GM18868 (cell line): ENCODE results near the gene SMARCD3.

Source experiments
- ATAC-seq: cut with Tn5 transposase; IDR thresholded peaks from one replicate; pipeline ENCODE4 v1.9.1; 2021; ENCODE audit warnings: mild to moderate bottlenecking, moderate library complexity; ENCODE audit not compliant: unreplicated experiment

Gene SMARCD3

DNA sequence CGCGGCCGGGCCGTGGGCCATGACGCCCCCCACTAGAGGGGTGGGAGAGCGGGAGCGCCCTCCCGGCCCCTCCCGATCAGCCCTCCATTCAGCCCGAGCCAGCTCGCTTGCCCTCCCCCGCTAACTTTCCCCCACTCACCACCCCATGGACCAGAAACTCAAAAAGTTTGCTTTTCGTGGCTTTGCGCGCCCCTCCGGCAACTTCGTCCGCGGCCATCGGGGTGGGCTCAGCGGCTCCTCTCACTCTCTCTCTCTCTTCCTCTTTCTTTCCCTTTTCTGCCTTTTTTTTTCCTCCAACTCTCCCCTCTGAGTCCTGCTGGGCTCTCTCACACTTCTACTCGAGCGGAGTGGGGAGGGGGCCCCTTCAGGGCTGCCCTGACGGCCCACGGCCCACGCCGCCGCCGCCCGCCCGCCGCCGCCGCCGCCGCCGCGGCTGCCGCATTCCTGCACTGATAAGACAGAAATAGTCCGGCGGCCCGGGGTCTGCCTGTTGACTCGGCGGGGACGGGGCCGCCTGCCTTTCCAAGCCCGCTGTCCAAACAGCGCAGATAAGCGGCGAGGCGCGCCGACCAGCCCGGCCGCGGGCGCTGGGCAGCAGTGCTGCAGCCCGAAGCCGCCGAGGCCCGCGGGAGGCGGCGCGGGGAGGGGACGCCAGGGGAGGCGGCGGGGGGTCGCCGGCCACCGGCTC, at the start of gene SMARCD3:
Gene SMARCD3, minus strand, starts transcription at position 349 of the 688 bp plus-strand sequence. Its CDS starts 132 bp downstream, at position 217.
- no peak for ATAC-seq

DNA sequence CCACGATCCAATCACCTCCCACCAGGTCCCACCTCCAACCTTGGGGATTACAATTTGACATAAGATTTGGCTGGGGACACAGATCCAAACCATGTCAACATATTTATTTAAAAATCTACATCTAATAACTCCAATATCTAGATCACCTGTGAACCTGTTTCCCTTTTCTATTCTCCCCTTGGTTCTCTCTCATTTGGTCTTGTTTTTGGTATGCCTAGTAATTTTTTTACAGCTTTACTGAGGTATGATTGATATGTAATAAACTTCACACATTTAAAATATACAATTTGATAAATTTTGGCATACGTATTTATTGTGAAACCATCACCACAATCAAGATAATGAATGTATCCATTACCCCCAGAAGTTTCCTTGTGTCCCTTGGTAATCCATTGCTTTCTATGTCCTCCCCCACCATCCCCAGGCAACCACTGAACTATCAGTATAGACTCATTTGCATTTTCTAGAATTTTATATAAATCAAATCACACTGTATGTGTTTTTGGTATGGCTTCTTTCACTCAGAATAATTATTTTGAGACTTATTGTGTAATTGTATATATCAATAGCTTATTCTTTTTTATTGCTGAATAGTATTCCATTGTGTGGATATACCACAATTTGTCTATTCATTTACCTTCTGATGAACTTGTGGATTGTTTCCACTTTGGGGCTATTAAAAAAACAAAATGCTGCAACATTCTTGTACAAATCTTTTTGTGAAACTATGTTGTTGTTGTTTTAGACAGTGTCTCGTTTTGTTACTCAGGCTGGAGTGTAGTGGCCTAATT, 47.9 kb upstream of the SMARCD3 start:
- ATAC-seq = no peak

DNA sequence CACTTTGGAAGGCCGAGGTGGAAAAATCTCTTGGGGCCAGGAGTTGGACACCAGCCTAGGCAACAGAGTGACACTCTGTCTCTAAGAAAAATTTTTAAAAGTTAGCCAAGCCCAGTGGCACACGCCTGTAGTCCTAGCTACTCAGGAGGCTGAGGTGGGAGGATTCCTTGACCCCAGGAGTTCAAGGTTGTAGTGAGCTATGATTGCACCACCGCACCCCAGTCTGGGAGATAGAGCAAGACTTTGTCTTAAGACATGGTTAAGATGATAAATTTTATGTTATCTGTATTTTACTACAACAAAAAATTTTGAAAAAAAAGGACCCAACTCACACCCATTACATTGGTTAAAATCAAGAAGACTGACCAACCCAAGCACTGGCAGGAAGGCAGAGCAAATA, 44.4 kb upstream of the SMARCD3 start:
- no peak for ATAC-seq

- no peak for ATAC-seq
Observed at GRCh38 chr7:151291206-151291605, 42.7 kb upstream of the SMARCD3 start.

DNA sequence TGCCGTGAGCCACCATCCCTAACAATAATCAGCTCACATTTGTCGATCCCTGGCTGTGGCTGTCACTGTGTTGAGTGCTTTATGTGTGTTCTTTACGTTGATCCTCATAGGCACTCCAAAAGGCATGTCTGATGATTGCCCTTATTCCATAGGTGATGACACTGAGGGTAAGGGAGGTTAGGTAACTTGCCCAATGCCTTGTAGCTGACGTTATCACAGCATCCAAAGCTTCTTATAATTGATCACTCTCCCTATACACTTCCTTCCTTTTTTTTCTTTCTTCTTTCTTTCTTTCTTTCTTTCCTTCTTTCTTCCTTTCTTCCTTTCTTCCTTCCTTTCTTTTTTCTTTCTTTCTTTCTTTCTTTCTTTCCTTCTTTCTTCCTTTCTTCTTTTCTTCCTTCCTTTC, 41.9 kb upstream of the SMARCD3 start:
- ATAC-seq = no peak

- no peak for ATAC-seq
Observed at GRCh38 chr7:151289891-151290290, 41.4 kb upstream of the SMARCD3 start.

DNA sequence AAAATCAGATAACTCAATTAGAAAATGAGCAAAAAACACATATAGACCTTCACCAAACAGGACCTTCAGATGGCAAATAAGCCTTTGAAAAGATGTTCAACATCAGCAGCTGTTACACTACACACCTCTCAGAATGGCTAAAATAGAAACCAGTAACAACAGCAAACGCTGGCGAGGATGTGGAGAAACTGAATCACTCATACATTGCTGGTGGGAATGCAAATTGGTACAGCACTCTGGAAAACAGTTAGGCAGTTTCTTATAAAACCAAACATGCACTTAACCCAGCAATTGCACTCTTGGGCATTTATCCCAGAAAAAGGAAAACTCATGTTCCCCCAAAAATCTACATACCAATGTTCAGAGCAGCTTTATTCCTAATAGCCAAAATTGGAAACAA, 37.7 kb upstream of the SMARCD3 start:
- ATAC-seq = no peak

DNA sequence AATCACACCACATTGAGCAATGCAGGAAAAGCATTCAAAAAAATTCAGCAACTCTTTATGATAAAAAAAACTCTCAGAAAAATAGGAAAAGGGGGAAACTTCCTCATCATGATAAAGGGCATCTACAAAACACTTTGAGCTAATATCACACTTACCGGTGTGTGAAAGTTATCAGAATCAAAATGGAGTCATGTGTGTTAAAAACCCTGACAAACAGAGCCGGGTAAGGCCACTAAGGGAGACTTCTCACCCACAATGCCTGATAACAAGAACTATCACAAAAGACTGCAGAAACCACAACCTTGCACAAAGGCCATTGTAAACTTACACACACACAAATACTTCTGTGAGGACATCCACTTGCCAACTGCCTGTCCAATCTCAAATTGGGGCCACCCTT, 34.8 kb upstream of the SMARCD3 start:
- ATAC-seq = no peak

DNA sequence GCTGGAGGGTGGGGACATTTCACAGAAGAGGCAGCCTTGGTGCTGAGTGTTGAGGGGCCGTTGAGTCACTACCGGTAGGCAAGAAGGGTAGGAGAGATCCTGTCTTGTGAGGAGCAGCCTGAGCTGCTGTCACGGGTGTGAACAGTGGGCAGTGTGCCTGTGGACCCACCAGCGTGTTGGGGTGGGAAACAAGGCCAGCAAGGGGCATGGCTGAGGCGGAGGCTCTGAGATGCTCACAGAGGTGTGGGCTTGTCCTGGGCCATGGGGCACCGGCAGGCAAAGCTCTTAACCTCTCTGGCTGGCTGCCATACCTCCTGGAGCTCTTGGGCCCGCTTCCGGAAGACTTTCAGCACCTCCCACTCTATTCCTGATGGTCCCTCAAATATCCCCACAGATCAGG, 33.6 kb upstream of the SMARCD3 start:
- ATAC-seq = no peak

- no peak for ATAC-seq
Observed at GRCh38 chr7:151281686-151282085, 33.2 kb upstream of the SMARCD3 start.

- no peak for ATAC-seq
Observed at GRCh38 chr7:151280388-151281019, 32.0 kb upstream of the SMARCD3 start.

- no peak for ATAC-seq
Observed at GRCh38 chr7:151279868-151280267, 31.4 kb upstream of the SMARCD3 start.

DNA sequence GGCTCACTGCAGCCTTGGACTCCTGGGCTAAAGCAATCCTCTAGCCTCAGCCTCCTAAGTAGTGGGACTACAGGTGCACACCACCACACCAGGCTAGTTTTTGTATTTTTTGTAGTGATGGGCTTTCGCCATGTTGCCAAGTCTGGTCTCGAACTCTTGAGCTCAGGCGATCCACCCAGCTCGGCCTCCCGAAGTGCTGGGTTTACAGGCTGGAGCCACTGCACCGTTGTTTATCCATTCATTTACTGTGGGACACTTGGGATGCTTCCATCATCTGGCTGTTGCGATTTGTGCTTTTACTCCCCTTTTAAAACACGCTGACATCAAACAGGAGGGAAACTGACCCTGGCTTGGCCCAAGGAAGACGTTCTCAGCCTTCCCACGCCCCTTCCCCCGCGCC, 30.5 kb upstream of the SMARCD3 start:
- ATAC-seq = no peak

GRCh38 chr7:151277631-151278030, 29.1 kb upstream of the SMARCD3 start:
- no peak for ATAC-seq

DNA sequence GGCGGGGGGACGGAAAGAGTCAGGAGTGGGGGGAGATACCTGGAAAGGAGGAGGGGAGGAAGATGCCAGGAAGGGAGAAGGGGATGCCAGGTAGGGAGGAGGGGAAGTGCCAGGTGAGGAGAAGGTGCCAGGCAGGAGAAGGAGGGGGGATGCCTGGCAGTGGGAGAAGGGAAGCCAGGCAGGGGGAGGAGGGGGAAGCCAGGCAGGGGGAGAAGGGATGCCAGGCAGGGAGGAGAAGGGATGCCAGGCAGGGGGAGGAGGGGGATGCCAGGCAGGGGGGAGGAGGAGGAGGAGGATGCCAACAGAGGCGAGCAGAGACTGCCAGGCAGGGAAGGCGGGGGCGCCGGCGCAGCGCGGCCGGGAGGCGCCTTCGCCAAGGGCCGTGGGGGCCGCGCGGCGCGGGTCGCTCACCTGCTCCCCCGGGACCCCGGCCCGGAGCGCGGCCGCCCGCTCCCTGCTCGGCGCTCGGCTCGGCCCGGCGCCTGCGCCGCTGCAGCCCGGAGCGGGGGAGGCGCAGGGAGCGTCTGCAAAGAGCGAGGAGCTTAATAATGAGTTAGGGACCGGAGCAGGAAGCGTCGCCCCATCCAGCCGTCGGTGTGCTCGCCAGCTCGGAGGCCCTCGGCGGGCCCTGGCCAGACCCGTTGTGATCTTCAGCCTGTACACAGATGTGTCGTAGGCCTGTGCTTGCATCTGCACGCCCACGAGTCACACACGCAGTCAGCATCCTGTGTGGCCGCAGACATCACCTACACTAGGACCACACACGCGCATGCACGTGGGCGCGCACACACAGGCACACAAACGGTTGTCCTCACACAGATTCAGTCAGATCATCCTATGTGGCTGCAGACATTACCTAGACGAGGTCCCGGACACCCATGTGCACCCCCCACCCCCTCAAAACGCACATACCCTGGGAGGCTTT, 28.4 kb upstream of the SMARCD3 start:
- ATAC-seq = peak; percentile 74

DNA sequence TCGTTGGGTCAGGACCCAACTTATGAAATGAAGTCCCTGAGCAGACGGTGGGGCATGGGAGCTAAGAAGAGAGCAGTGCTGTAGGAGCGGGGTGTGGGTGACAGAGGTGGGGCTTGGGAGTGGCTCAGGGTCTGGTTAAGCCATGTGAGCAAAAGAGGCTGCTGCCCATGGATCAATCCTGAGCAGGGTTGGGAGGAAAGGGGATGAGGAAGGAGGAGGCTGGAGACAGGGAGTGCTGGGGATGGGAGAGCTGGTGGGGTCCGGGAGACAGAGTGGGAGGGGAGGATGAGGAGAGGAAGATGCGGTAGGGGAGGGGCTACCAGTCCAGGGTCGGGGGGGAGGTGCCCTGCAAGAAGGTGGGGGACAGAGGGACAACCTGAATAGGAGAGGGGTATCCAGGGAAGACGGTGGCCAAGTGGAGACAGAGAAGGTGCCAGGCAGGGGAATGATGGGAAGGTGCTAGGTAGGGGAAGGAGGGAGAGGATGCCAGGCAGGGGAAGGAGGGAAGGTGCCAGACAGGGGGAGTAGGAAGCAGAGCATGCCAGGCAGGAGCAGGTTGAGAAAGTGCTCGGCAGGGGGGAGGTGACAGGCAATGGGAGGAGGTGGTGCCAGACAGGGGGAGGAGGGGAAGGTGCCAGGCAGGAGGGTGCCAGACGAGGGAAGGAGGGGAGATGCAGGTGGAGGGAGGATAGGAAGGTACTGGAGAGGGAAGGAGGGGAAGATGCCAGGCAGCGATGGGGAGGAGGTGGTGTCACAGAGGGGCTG, 27.5 kb upstream of the SMARCD3 start:
- ATAC-seq = no peak

DNA sequence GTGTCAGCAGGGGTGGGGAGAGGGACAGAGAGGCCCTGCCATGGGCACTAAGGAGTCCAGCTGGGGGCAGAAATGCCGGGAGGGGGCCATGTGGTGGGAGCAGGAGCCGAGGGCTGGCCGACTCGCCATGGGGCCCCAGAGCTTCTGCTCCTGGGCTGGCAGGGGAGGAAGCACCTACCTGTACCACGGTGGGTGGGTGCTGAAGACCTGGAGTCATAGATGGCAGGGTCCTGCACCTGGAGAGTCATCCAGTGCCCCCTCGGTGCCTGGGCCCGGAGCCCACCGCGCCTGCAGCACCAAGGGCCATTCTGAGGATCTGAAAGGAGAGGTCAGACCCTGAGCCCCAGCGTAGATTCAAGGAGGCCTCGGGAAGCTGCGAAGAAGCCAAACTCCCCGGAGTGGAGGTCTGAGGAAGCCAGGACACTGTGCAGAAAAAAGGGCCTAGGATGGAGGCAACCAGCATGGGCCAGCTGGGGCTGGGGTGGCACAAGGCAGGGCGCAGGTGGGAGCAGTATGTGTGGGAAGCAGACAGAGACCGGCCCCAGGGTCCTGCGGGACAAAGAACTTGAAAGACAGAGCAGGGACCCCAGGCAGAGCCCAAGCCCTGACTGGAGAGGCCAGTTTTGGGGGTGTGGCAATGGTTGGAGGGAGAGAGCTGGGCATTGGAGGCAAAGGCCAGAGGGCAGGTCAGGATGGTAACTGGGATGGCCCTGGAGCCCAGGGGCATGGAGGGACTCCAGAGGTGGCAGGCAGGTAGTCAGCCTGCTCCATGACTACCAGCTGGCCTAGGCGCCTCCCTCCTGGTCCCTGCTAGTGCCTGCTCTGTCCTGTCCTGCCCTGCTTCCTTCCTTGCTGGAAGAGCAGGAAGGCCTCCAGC, 26.7 kb upstream of the SMARCD3 start:
- no peak for ATAC-seq

DNA sequence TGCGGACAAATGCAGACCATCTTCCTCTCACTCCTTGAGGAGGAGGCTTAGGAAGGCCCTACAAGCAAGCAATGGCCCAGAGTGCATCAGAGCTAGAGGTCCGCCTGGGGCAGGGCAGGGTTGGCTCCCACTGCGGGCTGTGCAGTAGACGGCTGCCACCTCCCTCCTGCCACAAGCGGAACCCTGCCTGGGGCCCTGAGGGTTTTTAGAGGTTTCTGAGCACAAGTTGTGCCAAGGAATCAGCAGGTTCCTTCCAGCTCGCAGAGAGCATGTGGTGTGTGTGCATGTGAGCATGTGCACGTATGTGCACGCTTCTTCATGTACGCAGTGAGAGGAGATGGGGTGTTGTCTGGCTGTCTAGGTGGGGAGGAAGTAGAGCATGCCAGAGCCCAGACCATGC, 25.9 kb upstream of the SMARCD3 start:
- ATAC-seq = no peak
